ENCODE results near the gene PRKG1.
"Not testable (repeated sequence)": the region's sequence is repeated elsewhere in the genome, so short reads cannot be mapped to it uniquely, and the experiment has no call there.

Gene PRKG1

GRCh38 chr10:52029628-52030027, 955.3 kb downstream of the PRKG1 start:
- DNase-seq, result no peak

- DNase-seq, result no peak
Observed at GRCh38 chr10:52030051-52030790, 955.9 kb downstream of the PRKG1 start.

GRCh38 chr10:52030975-52031374, 956.7 kb downstream of the PRKG1 start:
- no peak for DNase-seq

DNA sequence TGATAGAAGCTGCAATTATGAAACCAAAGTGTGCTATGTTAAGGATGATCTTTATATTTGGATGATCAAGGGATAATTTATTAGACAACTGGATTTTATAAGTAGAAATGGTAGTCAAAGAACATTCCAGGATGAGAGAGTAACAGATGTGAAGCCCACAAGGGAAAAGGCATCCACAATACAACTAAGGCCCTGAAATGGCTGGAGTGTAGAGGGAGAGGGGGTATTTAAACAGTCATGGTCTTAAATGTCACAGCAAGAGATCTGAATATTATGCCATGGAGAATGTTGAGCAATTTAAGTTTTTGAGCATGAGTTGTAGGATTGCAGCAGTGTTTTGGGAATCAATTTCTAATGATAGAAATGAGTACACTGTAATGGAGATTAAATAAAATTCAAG, 957.5 kb downstream of the PRKG1 start:
- DNase-seq, result no peak

DNA sequence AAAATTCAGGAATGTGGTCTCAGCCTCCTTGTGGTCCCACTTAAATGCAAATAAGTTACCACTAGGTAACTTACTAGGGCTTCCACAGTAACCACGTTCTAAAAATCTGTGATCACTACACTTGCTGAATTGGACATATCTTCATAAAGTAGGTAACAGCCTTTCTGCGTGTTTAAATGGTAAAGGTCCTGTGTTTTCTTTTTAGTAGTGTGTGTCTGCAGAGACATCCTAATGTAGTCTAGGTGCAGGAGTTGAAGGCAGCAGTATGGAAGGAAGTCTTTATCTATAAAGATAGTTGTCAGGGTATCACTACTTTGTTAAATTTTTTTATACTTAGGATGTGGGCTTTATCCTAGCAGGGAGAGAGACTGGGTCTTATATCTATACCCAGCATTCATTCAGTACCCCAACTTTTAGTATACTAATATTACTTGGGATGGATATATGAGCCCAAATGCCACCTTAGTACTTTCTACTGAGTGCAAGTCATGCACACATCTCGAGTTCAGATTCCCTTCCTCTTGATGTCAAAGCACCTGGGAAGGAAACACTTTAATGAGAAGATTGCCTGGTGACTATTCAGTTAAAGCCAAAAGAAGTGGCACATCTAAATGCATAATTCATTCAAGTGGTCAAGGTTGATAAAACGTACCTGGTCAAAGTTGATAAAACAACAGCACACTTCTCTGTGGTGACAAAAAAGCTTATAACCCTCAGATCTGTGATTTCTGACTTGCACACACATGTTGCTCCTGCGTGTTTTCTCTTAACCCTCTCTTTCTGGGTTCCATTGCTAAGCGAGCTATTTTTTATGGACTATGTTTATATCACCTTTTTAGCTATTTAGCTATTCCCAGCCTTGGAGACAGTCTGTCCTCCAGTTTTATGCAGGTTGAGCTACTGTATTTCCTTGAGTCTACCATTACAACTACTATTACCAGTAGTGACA, 958.7 kb downstream of the PRKG1 start:
- no peak for DNase-seq

DNA sequence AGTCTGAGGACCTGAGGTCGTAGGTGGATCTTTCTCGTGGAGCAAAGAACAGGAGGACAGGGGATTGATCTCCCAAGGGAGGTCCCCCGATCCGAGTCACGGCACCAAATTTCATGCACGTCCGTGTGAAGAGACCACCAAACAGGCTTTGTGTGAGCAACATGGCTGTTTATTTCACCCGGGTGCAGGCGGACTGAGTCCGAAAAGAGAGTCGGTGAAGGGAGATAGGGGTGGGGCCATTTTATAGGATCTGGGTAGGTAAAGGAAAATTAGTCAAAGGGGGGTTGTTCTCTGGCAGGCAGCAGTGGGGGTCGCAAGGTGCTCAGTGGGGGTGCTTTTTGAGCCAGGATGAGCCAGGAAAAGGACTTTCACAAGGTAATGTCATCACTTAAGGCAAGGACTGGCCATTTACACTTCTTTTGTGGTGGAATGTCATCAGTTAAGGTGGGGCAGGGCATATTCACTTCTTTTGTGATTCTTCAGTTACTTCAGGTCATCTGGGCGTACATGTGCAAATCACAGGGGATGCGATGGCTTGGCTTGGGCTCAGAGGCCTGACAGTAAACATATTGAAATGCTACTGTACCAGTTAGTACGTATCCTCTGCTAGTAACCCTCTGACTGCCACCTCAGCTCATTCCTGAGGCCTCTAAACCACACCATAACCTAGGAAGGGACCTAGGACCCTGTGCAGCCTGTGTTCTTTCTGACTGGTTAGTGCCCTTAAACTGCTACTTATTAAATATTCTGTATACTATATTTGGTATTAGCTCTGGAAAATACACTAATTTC, 964.9 kb downstream of the PRKG1 start:
- DNase-seq, result not testable (repeated sequence)

GRCh38 chr10:52040486-52040885, 966.2 kb downstream of the PRKG1 start:
- DNase-seq, result no peak

DNA sequence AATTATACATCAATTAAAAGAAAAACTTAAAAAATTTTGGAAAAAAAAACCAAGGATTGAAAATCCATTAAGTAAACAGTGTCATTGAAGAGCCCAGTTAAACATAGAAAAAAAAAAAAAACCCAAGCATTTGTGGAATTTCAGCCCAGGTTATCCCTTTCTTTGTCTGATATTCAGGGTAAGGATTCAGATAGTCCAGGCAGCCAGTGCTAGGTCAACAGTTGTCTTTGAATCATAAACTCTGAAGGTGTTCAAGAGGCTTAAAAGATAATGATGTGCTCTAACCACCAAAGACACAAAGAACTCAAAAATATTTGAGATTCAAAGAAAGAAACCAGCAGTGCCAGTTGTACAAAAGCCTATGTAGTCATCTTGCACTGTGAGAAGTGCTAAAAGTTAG, 969.5 kb downstream of the PRKG1 start:
- no peak for DNase-seq

DNA sequence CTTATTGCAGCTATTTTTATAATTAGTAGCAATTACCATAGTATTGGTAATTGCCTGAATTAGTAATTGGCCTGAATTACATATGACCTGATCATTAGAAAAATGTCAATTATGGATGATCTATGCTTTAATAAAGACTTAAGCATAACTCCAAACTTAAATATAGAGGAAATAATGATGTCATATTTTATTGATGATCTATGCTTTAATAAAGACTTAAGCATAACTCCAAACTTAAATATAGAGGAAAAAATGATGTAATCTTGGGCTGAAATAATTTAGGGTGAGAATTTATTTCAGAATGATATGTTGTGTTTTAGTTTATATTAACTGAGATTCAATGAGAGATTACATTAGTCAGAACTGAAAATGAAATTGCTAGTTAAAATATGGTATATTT, 973.8 kb downstream of the PRKG1 start:
- no peak for DNase-seq

GRCh38 chr10:52050429-52051047, 976.3 kb downstream of the PRKG1 start:
- DNase-seq, result no peak

GRCh38 chr10:52053497-52053896, 979.2 kb downstream of the PRKG1 start:
- DNase-seq, result no peak

GRCh38 chr10:52056291-52056690, 982.0 kb downstream of the PRKG1 start:
- no peak for DNase-seq

DNA sequence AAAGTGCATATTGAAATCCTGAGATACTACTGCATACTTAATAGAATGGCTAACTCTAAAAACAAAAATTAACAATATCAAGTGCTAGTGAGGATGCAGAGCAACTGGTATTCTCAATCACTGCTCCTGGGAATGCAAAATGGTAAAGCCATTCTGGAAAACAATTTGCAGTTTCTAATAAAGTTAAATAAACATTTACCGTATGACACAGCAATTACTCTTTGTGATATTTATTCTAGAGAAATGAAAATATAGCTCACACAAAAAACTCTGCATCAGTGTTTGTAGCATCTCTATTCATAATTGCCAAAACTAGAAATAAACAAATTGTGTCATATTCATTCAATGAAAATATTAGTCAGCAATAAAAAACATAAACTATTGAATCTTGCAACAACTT, 984.8 kb downstream of the PRKG1 start:
- no peak for DNase-seq

DNA sequence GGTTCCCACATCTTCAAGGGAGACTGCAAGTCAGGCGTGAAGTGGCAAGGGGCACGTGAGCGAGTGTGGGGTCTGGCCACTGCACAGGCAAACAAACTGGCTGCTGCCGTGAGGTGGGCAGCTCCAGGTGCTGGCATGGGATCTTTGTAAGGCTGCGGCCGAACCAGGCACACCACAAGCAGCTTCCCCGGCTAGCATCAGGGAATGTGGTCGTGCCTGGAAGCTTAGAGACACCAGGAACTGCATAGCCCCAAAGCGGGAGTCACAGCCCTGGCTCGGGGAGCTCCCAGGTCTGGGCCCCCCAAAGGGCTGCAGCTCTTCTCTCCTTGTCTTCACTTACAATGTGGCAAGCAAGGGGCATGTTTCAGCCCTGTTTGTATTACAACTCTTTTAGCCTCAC, 988.9 kb downstream of the PRKG1 start:
- DNase-seq, result no peak

- DNase-seq, result no peak
Observed at GRCh38 chr10:52064084-52064845, 990.0 kb downstream of the PRKG1 start.

DNA sequence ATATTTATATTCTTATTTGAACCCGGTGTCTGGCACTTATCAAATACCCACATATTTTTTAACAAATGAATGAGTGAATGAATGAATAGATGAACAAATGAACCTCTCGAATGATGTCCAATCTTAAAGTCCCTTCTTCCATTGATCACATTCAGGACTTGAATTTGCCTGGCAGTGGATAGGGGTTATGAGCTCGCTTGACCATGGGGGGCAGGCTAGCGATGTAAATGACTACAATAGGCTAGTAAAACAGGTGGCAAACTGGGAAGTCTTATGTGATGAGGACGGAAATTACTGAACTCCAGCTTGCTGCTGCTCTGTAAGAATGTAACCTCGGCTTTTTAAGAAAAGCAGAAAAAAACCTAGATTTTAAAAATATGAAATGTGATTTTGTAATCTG, 992.1 kb downstream of the PRKG1 start:
- DNase-seq, result no peak

- no peak for DNase-seq
Observed at GRCh38 chr10:52068485-52068884, 994.2 kb downstream of the PRKG1 start.

DNA sequence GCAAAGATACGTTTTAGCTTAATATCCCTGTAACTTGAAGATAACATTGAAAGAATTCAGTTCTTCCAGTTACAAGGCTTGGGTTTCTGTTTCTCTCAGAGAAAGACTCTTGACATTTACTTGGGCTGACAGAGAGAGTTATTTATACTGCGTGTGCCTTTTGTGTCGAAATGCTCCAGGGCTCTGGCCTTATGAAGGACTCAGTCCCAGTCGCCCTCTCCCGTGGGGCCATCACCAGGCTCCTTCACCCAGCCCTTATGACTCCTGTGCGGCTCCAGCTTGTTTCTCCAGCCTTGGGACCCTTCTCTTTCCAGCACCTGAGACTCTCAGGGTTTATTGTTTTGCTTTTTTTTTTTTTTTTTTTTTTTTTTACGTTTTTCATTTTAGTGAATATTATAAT, 997.5 kb downstream of the PRKG1 start:
- no peak for DNase-seq

DNA sequence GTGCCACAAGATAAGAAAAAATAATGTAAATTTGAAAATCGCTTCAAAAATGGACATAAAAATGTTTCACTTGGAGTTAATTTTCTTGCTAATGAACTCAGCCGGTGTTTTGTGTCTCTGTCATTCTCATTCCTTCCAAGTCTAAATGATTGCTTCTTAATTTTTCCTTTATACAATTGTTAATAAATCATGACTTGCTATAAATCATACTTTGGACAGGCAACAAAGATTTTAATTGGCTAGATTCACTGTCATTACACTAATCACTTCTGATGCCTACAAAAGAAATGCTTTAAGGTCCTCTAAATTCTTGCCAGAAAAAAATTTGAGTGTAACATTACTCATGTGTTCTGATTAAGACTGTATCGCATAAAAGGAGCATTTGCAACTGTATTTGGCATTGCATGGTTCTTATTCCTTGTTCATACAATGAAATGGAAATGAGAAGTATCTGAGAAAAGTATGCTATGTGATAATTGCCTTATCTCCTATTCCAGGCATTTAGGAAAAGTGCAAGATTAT, 1000.3 kb downstream of the PRKG1 start:
- DNase-seq, result no peak

DNA sequence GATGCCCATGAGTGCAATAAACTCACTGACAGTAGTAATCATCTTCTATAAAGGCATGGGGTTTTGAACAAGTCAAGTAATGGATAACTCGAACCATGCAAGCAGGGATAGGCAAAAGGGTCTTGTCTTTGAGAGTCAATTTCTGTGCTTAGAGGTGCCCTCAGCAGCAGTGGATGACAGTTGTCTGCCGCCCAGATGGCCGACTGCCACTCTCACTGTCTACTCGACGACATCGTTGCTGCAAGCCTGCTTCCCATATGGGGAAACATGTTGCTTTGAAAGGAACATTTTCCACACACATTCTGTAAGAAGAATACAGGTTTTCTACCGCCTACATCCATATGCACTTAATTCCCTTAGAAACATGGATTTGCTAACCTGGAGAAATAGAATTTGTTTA, 1003.5 kb downstream of the PRKG1 start:
- DNase-seq, result no peak

- no peak for DNase-seq
Observed at GRCh38 chr10:52078397-52078937, 1004.2 kb downstream of the PRKG1 start.

All from effector CD4-positive, alpha-beta T cell (primary cell).